Neutrophil (primary cell): Measurements from ENCODE around the gene CYP1A2.
"Not testable (repeated sequence)": the region's sequence is repeated elsewhere in the genome, so short reads cannot be mapped to it uniquely, and the experiment has no call there.

Source experiments
- H3K27ac ChIP-seq: fragments of 200-600 bp; sonication (generic); 2 replicates; pipeline ENCODE4 v1.5.1; 2016; ENCODE audit warnings: mild to moderate bottlenecking, moderate library complexity
- H3K27me3 ChIP-seq: fragments of 200-600 bp; sonication (generic); 2 replicates; pipeline ENCODE4 v1.6.0; 2016; ENCODE audit warnings: mild to moderate bottlenecking
- H3K36me3 ChIP-seq: fragments of 200-600 bp; sonication (generic); 2 replicates; pipeline ENCODE4 v1.5.1; 2017
- H3K4me1 ChIP-seq, 2 experiments: fragments of 200-600 bp in 1 of 2; sonication (generic) in 1 of 2; 1 replicate in 1 of 2; 2 replicates in 1 of 2; pipeline versions ENCODE4 v1.5.1 to v1.6.1; 2013 to 2016; ENCODE audit warnings: low read depth in 1 of 2, low read length in 1 of 2, mild to moderate bottlenecking in 1 of 2, moderate library complexity in 1 of 2; ENCODE audit not compliant: control insufficient read depth in 1 of 2, insufficient read depth in 1 of 2
- H3K4me3 ChIP-seq, 2 experiments: fragments of 200-600 bp in 1 of 2; sonication (generic) in 1 of 2; 1 replicate in 1 of 2; 2 replicates in 1 of 2; pipeline ENCODE4 v1.5.1; 2013 to 2016; ENCODE audit warnings: low read depth in 1 of 2, low read length in 1 of 2, mild to moderate bottlenecking in 1 of 2, moderate library complexity in 1 of 2
- H3K9me3 ChIP-seq: fragments of 200-600 bp; sonication (generic); 2 replicates; pipeline ENCODE4 v1.5.1; 2016
- TF ChIP-seq, protein P1 (sequence below): fragments of 200-600 bp; sonication (generic); IDR thresholded peaks from 2 replicates; pipeline ENCODE4 v1.5.1; 2016; ENCODE audit warnings: antibody characterized with exemption

The CYP1A2 gene

GRCh38 chr15:74730619-74731316 lies 17.9 kb upstream of the CYP1A2 start:
- no peak overlapping the region for H3K4me3 ChIP-seq
- no peaks in the 10 kb centered on the region for H3K36me3 ChIP-seq
- H3K4me1 ChIP-seq: peaks cover 12% of the 10 kb centered on the region in 2 experiments
- H3K27ac ChIP-seq: no peak overlapping the region
- no peaks in the 10 kb centered on the region for H3K9me3 ChIP-seq
- H3K27me3 ChIP-seq: peaks cover 82% of the 10 kb centered on the region
- TF ChIP-seq, protein P1, sequence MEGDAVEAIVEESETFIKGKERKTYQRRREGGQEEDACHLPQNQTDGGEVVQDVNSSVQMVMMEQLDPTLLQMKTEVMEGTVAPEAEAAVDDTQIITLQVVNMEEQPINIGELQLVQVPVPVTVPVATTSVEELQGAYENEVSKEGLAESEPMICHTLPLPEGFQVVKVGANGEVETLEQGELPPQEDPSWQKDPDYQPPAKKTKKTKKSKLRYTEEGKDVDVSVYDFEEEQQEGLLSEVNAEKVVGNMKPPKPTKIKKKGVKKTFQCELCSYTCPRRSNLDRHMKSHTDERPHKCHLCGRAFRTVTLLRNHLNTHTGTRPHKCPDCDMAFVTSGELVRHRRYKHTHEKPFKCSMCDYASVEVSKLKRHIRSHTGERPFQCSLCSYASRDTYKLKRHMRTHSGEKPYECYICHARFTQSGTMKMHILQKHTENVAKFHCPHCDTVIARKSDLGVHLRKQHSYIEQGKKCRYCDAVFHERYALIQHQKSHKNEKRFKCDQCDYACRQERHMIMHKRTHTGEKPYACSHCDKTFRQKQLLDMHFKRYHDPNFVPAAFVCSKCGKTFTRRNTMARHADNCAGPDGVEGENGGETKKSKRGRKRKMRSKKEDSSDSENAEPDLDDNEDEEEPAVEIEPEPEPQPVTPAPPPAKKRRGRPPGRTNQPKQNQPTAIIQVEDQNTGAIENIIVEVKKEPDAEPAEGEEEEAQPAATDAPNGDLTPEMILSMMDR: no peak

- TF ChIP-seq, protein P1: no peak
- H3K36me3 ChIP-seq: no peaks in the 10 kb centered on the region
- peaks cover 80% of the 10 kb centered on the region for H3K27me3 ChIP-seq
Measured at GRCh38 chr15:74732846-74733245, 15.8 kb upstream of the CYP1A2 start.

GRCh38 chr15:74733269-74733668 lies 15.4 kb upstream of the CYP1A2 start:
- TF ChIP-seq, protein P1: no peak
- no peak overlapping the region for H3K4me3 ChIP-seq
- no peaks in the 10 kb centered on the region for H3K9me3 ChIP-seq
- H3K27ac ChIP-seq: no peak overlapping the region
- no peaks in the 10 kb centered on the region for H3K4me1 ChIP-seq
- no peaks in the 10 kb centered on the region for H3K36me3 ChIP-seq
- peaks cover 78% of the 10 kb centered on the region for H3K27me3 ChIP-seq

More at GRCh38 chr15:74732846-74733245, 15.8 kb upstream of the CYP1A2 start:
- no peak overlapping the region for H3K4me3 ChIP-seq
- no peaks in the 10 kb centered on the region for H3K4me1 ChIP-seq
- H3K9me3 ChIP-seq: no peaks in the 10 kb centered on the region
- no peak overlapping the region for H3K27ac ChIP-seq

GRCh38 chr15:74735305-74735704 lies 13.3 kb upstream of the CYP1A2 start:
- H3K27me3 ChIP-seq: peaks cover 79% of the 10 kb centered on the region
- no peak overlapping the region for H3K27ac ChIP-seq
- H3K36me3 ChIP-seq: no peaks in the 10 kb centered on the region

DNA sequence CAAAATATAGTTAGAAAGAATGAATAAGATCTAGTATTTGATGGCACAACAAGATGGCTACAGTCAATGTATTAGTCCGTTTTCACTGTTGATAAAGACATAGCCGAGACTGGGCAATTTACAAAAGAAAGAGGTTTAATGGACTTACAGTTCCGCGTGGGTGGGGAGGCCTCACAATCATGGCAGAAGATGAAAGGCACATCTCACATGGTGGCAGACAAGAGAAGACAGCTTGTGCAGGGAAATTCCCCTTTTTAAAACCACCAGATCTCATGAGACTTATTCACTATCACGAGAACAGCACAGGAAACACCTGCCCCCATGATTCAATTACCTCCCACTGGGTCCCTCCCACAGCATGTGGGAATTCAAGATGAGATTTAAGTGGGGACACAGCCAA lies 10.4 kb upstream of the CYP1A2 start:
- H3K36me3 ChIP-seq, H3K4me3 ChIP-seq, H3K27ac ChIP-seq, H3K4me1 ChIP-seq, H3K9me3 ChIP-seq: not testable (repeated sequence)
- peaks cover 67% of the 10 kb centered on the region for H3K27me3 ChIP-seq

More at GRCh38 chr15:74735305-74735704, 13.3 kb upstream of the CYP1A2 start:
- no peak overlapping the region for H3K4me3 ChIP-seq
- TF ChIP-seq, protein P1: no peak
- no peaks in the 10 kb centered on the region for H3K9me3 ChIP-seq
- H3K4me1 ChIP-seq: no peaks in the 10 kb centered on the region

DNA sequence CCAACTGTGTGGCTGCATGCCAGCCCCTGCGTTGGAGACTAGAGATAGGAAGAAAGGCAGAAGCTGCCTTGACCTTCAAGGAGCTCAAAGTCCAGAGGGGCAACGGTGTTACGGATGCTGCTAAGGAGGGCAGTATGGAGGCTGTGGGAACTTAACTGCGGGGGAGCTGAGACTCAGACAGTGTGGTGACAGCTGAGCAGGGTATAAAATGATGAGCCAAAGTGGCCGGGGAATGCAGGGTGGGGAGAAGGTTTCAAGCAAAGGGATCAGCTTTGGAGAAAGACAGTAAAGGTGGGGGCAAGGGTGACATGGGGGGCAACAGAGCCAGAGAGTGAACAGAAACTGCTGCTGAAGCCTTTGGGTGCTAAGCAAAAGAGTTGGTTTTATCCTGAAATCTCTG lies 6.2 kb upstream of the CYP1A2 start:
- Histone ChIP-seq H3K9me3 (no peaks in the 10 kb centered on the region), H3K27ac (no peak overlapping the region), H3K36me3 (no peaks in the 10 kb centered on the region), H3K4me3 (no peak overlapping the region), H3K4me1 (no peaks in the 10 kb centered on the region), H3K27me3 (peaks cover 48% of the 10 kb centered on the region)
- TF ChIP-seq, protein P1: no peak
